ENCODE results near the gene CHCHD6. TPM values are rescaled to one million over a fixed set of nuclear protein-coding genes. Genes with fewer than 3 reads are reported as not detected.
A peak's percentile ranks its signal among the peaks of the same experiment; 100 is the strongest.

The CHCHD6 gene
- total and polyA plus RNA-seq, 8 donors = 5.0 to 10.9 (median 6.0) TPM

GRCh38 chr3:126925411-126926171, 221.6 kb downstream of the CHCHD6 start:
- Histone ChIP-seq H3K9me3 (no peaks in the 10 kb centered on the region), H3K27me3 (no peaks in the 10 kb centered on the region), H3K36me3 (no peaks in the 10 kb centered on the region), H3K4me1 (peaks cover 0 to 4% (median 0%) of the 10 kb centered on the region in 3 donors), H3K4me3 (no peak overlapping the region), H3K27ac (peak overlapping the region in 1 of 4 donors; percentile 33)
- FAIRE-seq = no peak
- peak in 2 of 4 donors; percentile 48 to 79 for ATAC-seq
- WGBS, 2 donors = 82 to 87% methylated on average over 14 of the region's 14 CpGs
- no peak for TF ChIP-seq CTCF (IDR thresholded peaks at IDR 0.05)
- no peak for DNase-seq
- intact Hi-C loops (cut with DNase I) = no loop called here

- no peak for FAIRE-seq
These were observed 222.8 kb downstream of the CHCHD6 start for GRCh38 chr3:126926684-126927400.

GRCh38 chr3:126927401-126927750, 223.3 kb downstream of the CHCHD6 start:
- ATAC-seq (peak in 1 of 4 donors; percentile 21), FAIRE-seq (no peak), DNase-seq (no peak)
- intact Hi-C loops (cut with DNase I) = no loop called here
- Histone ChIP-seq H3K4me3 (no peak overlapping the region), H3K4me1 (peaks cover 0 to 2% (median 0%) of the 10 kb centered on the region in 3 donors), H3K27ac (no peak overlapping the region), H3K36me3 (no peaks in the 10 kb centered on the region), H3K27me3 (no peaks in the 10 kb centered on the region), H3K9me3 (no peaks in the 10 kb centered on the region)
- no peak for TF ChIP-seq CTCF (IDR thresholded peaks at IDR 0.05)
- 81 to 83% methylated on average over 4 of the region's 4 CpGs for WGBS, 2 donors

More at GRCh38 chr3:126926684-126927400, 222.8 kb downstream of the CHCHD6 start:
- intact Hi-C loops (cut with DNase I) = no loop called here
- DNase-seq = peak in 1 of 6 donors; percentile 31
- WGBS, 2 donors = 83 to 88% methylated on average over 11 of the region's 11 CpGs
- TF ChIP-seq CTCF (IDR thresholded peaks at IDR 0.05) = no peak
- Histone ChIP-seq H3K27me3 (no peaks in the 10 kb centered on the region), H3K27ac (no peak overlapping the region), H3K4me3 (no peak overlapping the region), H3K4me1 (peaks cover 0 to 2% (median 0%) of the 10 kb centered on the region in 3 donors), H3K9me3 (no peaks in the 10 kb centered on the region), H3K36me3 (no peaks in the 10 kb centered on the region)
- peak in 3 of 4 donors; percentile 51 to 75 (median 53) for ATAC-seq

- no peaks in the 10 kb centered on the region for H3K27me3 ChIP-seq
- no peak overlapping the region for H3K27ac ChIP-seq
- intact Hi-C loops (cut with DNase I) = no loop called here
- DNase-seq = no peak
- 91 to 94% methylated on average over 6 of the region's 6 CpGs for WGBS, 2 donors
- peaks cover 0 to 3% (median 0%) of the 10 kb centered on the region in 3 donors for H3K4me1 ChIP-seq
- no peak for FAIRE-seq
- no peak for TF ChIP-seq CTCF (IDR thresholded peaks at IDR 0.05)
- no peaks in the 10 kb centered on the region for H3K9me3 ChIP-seq
- no peak overlapping the region for H3K4me3 ChIP-seq
- ATAC-seq = no peak
- no peaks in the 10 kb centered on the region for H3K36me3 ChIP-seq
These were observed 223.8 kb downstream of the CHCHD6 start for GRCh38 chr3:126927846-126928245.

Measured in pancreas (tissue), 10 donors.